GM21717 (cell line): Measurements from ENCODE around the gene MYO7A.

Experiments
- ATAC-seq: cut with Tn5 transposase; IDR thresholded peaks from one replicate; pipeline ENCODE4 v1.9.1; 2021; ENCODE audit warnings: mild to moderate bottlenecking, moderate library complexity; ENCODE audit not compliant: unreplicated experiment

MYO7A gene

GRCh38 chr11:77126861-77127234, 1.2 kb upstream of the MYO7A start:
- ATAC-seq = no peak

- ATAC-seq = no peak
Measured at GRCh38 chr11:77127235-77127911, 673 bp upstream of the MYO7A start.

GRCh38 chr11:77129069-77129841, 1.2 kb downstream of the MYO7A start:
- no peak for ATAC-seq

- ATAC-seq = no peak
Measured at GRCh38 chr11:77129842-77130756, 2.1 kb downstream of the MYO7A start.

- ATAC-seq = no peak
Measured at GRCh38 chr11:77130763-77131513, 2.9 kb downstream of the MYO7A start.

GRCh38 chr11:77131560-77131959, 3.5 kb downstream of the MYO7A start:
- no peak for ATAC-seq

- ATAC-seq = no peak
Measured at GRCh38 chr11:77135069-77135468, 7.0 kb downstream of the MYO7A start.

- ATAC-seq = no peak
Measured at GRCh38 chr11:77136074-77136473, 8.0 kb downstream of the MYO7A start.

- no peak for ATAC-seq
Measured at GRCh38 chr11:77136784-77137420, 8.9 kb downstream of the MYO7A start.

- no peak for ATAC-seq
Measured at GRCh38 chr11:77137421-77137820, 9.4 kb downstream of the MYO7A start.

- ATAC-seq = no peak
Measured at GRCh38 chr11:77138106-77138649, 10.1 kb downstream of the MYO7A start.

- ATAC-seq = no peak
Measured at GRCh38 chr11:77139201-77139600, 11.2 kb downstream of the MYO7A start.

- no peak for ATAC-seq
Measured at GRCh38 chr11:77140231-77140851, 12.3 kb downstream of the MYO7A start.

- ATAC-seq = no peak
Measured at GRCh38 chr11:77141034-77141433, 13.0 kb downstream of the MYO7A start.

- ATAC-seq = no peak
Measured at GRCh38 chr11:77141475-77141874, 13.4 kb downstream of the MYO7A start.

- no peak for ATAC-seq
Measured at GRCh38 chr11:77142091-77142975, 14.3 kb downstream of the MYO7A start.

- no peak for ATAC-seq
Measured at GRCh38 chr11:77143405-77144020, 15.5 kb downstream of the MYO7A start.

- ATAC-seq = no peak
Measured at GRCh38 chr11:77144196-77144856, 16.3 kb downstream of the MYO7A start.
